HepG2 (cell line): Measurements from ENCODE around the gene STX1B.

ENCODE experiments used
- ATF6 ChIP-seq: sonication (generic); formaldehyde crosslinking; conservative IDR thresholded peaks from 2 replicates; pipeline ENCODE4 v1.4.0; 2020; ENCODE audit warnings: missing genetic modification reagents
- CBX2 ChIP-seq, 2 experiments: fragments of 200-600 bp in 1 of 2; sonication (generic); formaldehyde crosslinking in 1 of 2; IDR thresholded peaks; 2 replicates each; pipeline versions ENCODE4 v1.7.0 to v1.8.1; 2018 to 2022; ENCODE audit warnings: low read depth in 2 of 2, low read length in 1 of 2, mild to moderate bottlenecking in 1 of 2, missing genetic modification reagents in 1 of 2
- CREB1 ChIP-seq, 2 experiments: fragments of 450-650 bp in 1 of 2; IDR thresholded peaks; 2 replicates each; pipeline ENCODE4 v1.6.1; 2016 to 2017; ENCODE audit warnings: control low read depth in 1 of 2, mild to moderate bottlenecking in 1 of 2, missing compliant biosample characterization in 1 of 2, missing genetic modification characterization in 1 of 2
- CREM ChIP-seq, 2 experiments: sonication (generic) in 1 of 2; formaldehyde crosslinking in 1 of 2; IDR thresholded peaks; 2 replicates each; pipeline versions ENCODE4 v1.4.0 to v1.6.1; 2016 to 2020; ENCODE audit warnings: antibody characterized with exemption in 1 of 2, mild to moderate bottlenecking in 1 of 2, missing genetic modification reagents in 1 of 2
- CTCF ChIP-seq: sonication (generic); formaldehyde crosslinking; IDR thresholded peaks from 2 replicates; pipeline ENCODE4 v1.5.0; 2020; ENCODE audit warnings: mild to moderate bottlenecking, missing genetic modification reagents, moderate library complexity
- GATA4 ChIP-seq: sonication (generic); IDR thresholded peaks from 2 replicates; pipeline ENCODE4 v1.6.1; 2016; ENCODE audit warnings: antibody characterized with exemption, low read depth, borderline replicate concordance
- HNF1B ChIP-seq: sonication (generic); formaldehyde crosslinking; IDR thresholded peaks from 2 replicates; pipeline ENCODE4 v1.5.1; 2020; ENCODE audit warnings: mild to moderate bottlenecking, moderate library complexity, missing genetic modification reagents
- POLR2A ChIP-seq, 2 experiments: IDR thresholded peaks; 2 replicates each; pipeline ENCODE4 v1.6.1; 2011; ENCODE audit warnings: low read depth in 2 of 2, low read length in 2 of 2, mild to moderate bottlenecking in 1 of 2, moderate library complexity in 1 of 2; ENCODE audit not compliant: insufficient read depth in 1 of 2
- RARA ChIP-seq: IDR thresholded peaks from 2 replicates; pipeline ENCODE4 v1.6.1; 2016; ENCODE audit warnings: missing genetic modification reagents, missing compliant biosample characterization
- SNRNP70 ChIP-seq: fragments of 200-400 bp; formaldehyde crosslinking; IDR thresholded peaks from 2 replicates; pipeline ENCODE4 v1.6.1; 2017; ENCODE audit warnings: mild to moderate bottlenecking, low read depth, low read length, moderate library complexity
- SOX6 ChIP-seq, 2 experiments: fragments of 450-650 bp in 1 of 2; sonication (generic) in 1 of 2; formaldehyde crosslinking in 1 of 2; IDR thresholded peaks; 2 replicates each; pipeline versions ENCODE4 v1.4.0 to v1.6.1; 2017 to 2020; ENCODE audit warnings: antibody characterized with exemption in 1 of 2, mild to moderate bottlenecking in 1 of 2, missing genetic modification reagents in 1 of 2
- SRF ChIP-seq: IDR thresholded peaks from 2 replicates; pipeline ENCODE4 v1.6.1; 2011; ENCODE audit warnings: mild to moderate bottlenecking, low read depth, low read length, moderate library complexity
- ZNF503 ChIP-seq: sonication (generic); formaldehyde crosslinking; IDR thresholded peaks from 2 replicates; pipeline ENCODE4 v1.4.0; 2020; ENCODE audit warnings: missing genetic modification reagents
- ZZZ3 ChIP-seq: sonication (generic); formaldehyde crosslinking; IDR thresholded peaks from 2 replicates; pipeline ENCODE4 v1.4.0; 2020; ENCODE audit warnings: missing genetic modification reagents, mild to moderate bottlenecking, borderline replicate concordance

- TF ChIP-seq CREB1 (IDR thresholded peaks at IDR 0.05) (no peak), CREB1 (CRISPR knock-in tag; IDR thresholded peaks at IDR 0.05) (no peak), ZZZ3 (CRISPR knock-in tag) (no peak), HNF1B (CRISPR knock-in tag) (no peak), POLR2A (IDR thresholded peaks at IDR 0.05; ENCODE audit: insufficient read depth in 1 of 2, low read depth in 2 of 2, low read length in 2 of 2) (no peak), CBX2 (IDR thresholded peaks at IDR 0.05; ENCODE audit: low read depth, low read length) (no peak), CBX2 (CRISPR knock-in tag; IDR thresholded peaks at IDR 0.05; ENCODE audit: low read depth) (no peak), SRF (no peak), ATF6 (CRISPR knock-in tag) (no peak), GATA4 (no peak), SNRNP70 (no peak), ZNF503 (CRISPR knock-in tag) (no peak), SOX6 (IDR thresholded peaks at IDR 0.05) (no peak), SOX6 (CRISPR knock-in tag; IDR thresholded peaks at IDR 0.05) (no peak), RARA (peak; percentile 86), CREM (IDR thresholded peaks at IDR 0.05) (no peak), CREM (CRISPR knock-in tag; IDR thresholded peaks at IDR 0.05) (no peak), CTCF (CRISPR knock-in tag) (no peak)
These were observed 24.1 kb downstream of the STX1B start for GRCh38 chr16:30986129-30986991.
